ENCODE results near the gene RSPO4.

Gene RSPO4

GRCh38 chr20:1019344-1019743, 17.2 kb upstream of the RSPO4 start:
- no peak overlapping the region for H3K4me3 ChIP-seq (replicated peaks; ENCODE audit: low read depth, low read length)
- DNase-seq (ENCODE audit: low read depth), result no peak
- TF ChIP-seq CTCF (IDR thresholded peaks at IDR 0.05; ENCODE audit: low read length, missing control alignments), result no peak

- DNase-seq (ENCODE audit: low read depth), result no peak
- TF ChIP-seq CTCF (IDR thresholded peaks at IDR 0.05; ENCODE audit: low read length, missing control alignments), result no peak
- H3K4me3 ChIP-seq (replicated peaks; ENCODE audit: low read depth, low read length), result no peak overlapping the region
Observed at GRCh38 chr20:1017677-1018076, 15.6 kb upstream of the RSPO4 start.

- no peak for DNase-seq (ENCODE audit: low read depth)
- H3K4me3 ChIP-seq (replicated peaks; ENCODE audit: low read depth, low read length), result no peak overlapping the region
- no peak for TF ChIP-seq CTCF (IDR thresholded peaks at IDR 0.05; ENCODE audit: low read length, missing control alignments)
Observed at GRCh38 chr20:1015181-1015580, 13.1 kb upstream of the RSPO4 start.

GRCh38 chr20:1014471-1014870, 12.4 kb upstream of the RSPO4 start:
- no peak overlapping the region for H3K4me3 ChIP-seq (replicated peaks; ENCODE audit: low read depth, low read length)
- no peak for DNase-seq (ENCODE audit: low read depth)
- no peak for TF ChIP-seq CTCF (IDR thresholded peaks at IDR 0.05; ENCODE audit: low read length, missing control alignments)

GRCh38 chr20:1013566-1014340, 11.6 kb upstream of the RSPO4 start:
- TF ChIP-seq CTCF (IDR thresholded peaks at IDR 0.05; ENCODE audit: low read length, missing control alignments), result no peak
- no peak overlapping the region for H3K4me3 ChIP-seq (replicated peaks; ENCODE audit: low read depth, low read length)
- DNase-seq (ENCODE audit: low read depth), result no peak

- DNase-seq (ENCODE audit: low read depth), result no peak
- TF ChIP-seq CTCF (IDR thresholded peaks at IDR 0.05; ENCODE audit: low read length, missing control alignments), result no peak
Observed at GRCh38 chr20:1012359-1013168, 10.5 kb upstream of the RSPO4 start.

More at GRCh38 chr20:1012359-1013168, 10.5 kb upstream of the RSPO4 start:
- no peak overlapping the region for H3K4me3 ChIP-seq (replicated peaks; ENCODE audit: low read depth, low read length)
